ENCODE data around the gene DAPK1.

DNA sequence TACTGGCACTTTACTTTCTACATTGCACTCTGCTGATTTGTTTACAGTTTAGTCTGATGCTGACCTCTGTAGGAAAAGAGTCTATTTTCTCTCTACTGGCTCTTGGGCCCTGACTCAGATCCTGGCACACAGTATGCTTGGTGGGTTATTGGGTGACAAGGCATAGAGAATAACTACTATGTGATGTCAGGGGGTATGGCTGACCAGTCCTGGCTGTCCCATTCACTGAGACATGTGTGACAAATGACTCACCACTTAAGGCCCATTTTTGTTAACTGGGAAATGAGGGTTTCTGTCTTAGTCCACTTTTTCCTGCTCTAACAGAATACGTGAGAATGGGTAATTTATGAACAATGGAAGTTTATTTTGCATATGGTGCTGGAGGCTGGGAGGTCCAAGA lies 66.4 kb downstream of the DAPK1 start:
- TF ChIP-seq CTCF (IDR thresholded peaks at IDR 0.05; ENCODE audit: low read length) (no peak), EZH2phosphoT487 (IDR thresholded peaks at IDR 0.05; ENCODE audit: low read length) (no peak), EZH2 (optimal IDR thresholded peaks at IDR 0.05; ENCODE audit: low read depth, low read length) (no peak)
